ENCODE measurements around the gene KLHDC7B. TPM values are rescaled to one million over a fixed set of nuclear protein-coding genes. Genes with fewer than 3 reads are reported as not detected.

Gene KLHDC7B
- total RNA-seq, 1 donor from 2014 or later, result 0.07 TPM

GRCh38 chr22:50502628-50503474 is 42.8 kb upstream of the KLHDC7B start:
- H3K27me3 Mint-ChIP-seq (ENCODE audit: low read depth), result no peaks in the 10 kb centered on the region

GRCh38 chr22:50503475-50504145 is 42.1 kb upstream of the KLHDC7B start:
- no peak overlapping the region for H3K27ac Mint-ChIP-seq
- peaks cover 8% of the 10 kb centered on the region for H3K4me1 Mint-ChIP-seq

More at GRCh38 chr22:50502628-50503474, 42.8 kb upstream of the KLHDC7B start:
- Mint-ChIP-seq H3K4me3 (no peak overlapping the region), H3K4me1 (peaks cover 6% of the 10 kb centered on the region), H3K36me3 (no peaks in the 10 kb centered on the region), H3K27ac (no peak overlapping the region), H3K9me3 (no peaks in the 10 kb centered on the region)
- TF ChIP-seq, protein P1, sequence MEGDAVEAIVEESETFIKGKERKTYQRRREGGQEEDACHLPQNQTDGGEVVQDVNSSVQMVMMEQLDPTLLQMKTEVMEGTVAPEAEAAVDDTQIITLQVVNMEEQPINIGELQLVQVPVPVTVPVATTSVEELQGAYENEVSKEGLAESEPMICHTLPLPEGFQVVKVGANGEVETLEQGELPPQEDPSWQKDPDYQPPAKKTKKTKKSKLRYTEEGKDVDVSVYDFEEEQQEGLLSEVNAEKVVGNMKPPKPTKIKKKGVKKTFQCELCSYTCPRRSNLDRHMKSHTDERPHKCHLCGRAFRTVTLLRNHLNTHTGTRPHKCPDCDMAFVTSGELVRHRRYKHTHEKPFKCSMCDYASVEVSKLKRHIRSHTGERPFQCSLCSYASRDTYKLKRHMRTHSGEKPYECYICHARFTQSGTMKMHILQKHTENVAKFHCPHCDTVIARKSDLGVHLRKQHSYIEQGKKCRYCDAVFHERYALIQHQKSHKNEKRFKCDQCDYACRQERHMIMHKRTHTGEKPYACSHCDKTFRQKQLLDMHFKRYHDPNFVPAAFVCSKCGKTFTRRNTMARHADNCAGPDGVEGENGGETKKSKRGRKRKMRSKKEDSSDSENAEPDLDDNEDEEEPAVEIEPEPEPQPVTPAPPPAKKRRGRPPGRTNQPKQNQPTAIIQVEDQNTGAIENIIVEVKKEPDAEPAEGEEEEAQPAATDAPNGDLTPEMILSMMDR (IDR thresholded peaks at IDR 0.05; ENCODE audit: unreplicated experiment), result no peak
- DNase-seq (ENCODE audit: low spot score in 2 of 2, unreplicated experiment in 2 of 2), result no peak

DNA sequence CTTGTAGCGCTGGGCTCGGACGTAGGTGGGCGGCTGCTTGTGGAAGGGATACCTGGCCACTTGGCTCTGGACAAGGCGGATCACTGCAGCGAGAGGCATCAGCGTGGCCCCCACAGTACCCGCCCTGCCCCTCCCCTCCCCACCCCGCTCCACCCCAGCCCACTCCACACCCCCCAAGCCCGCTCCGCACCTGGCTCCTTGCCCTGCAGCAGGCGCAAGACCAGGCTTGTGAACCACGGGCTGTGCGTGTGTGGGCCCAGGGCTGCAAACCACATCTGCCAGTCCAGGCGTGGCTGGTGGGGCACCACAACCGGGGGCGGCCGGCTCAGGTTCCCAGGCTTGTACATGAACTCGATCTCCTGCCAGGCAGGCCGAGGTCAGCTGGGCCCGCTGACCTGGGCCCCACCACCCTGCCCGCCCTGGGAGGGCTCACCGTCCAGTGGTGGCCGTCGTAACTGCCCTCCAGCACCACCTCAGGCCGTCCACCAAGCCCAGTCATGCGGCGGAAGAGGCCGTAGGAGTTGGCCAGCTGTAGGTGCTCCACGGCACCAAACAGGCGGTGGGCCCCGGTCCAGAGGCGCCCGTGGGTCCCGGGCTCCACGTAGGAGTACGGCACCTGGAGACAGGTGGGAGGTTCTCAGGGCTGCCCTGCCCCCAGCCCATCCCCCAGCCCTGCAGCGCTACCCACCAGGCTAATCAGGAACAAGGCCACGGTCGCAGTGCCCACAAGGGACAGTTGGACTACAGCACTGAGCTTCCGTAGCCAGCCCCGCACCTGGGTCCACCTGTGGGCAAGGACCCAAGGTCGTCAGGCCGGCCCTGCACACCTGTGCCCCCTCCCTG is 41.1 kb upstream of the KLHDC7B start:
- H3K27ac Mint-ChIP-seq, result no peak overlapping the region
- H3K27me3 Mint-ChIP-seq (ENCODE audit: low read depth), result no peaks in the 10 kb centered on the region
- no peak for DNase-seq (ENCODE audit: low spot score in 2 of 2, unreplicated experiment in 2 of 2)
- peaks cover 16% of the 10 kb centered on the region for H3K4me1 Mint-ChIP-seq
- H3K9me3 Mint-ChIP-seq, result no peaks in the 10 kb centered on the region
- TF ChIP-seq, protein P1 (IDR thresholded peaks at IDR 0.05; ENCODE audit: unreplicated experiment), result no peak
- no peaks in the 10 kb centered on the region for H3K36me3 Mint-ChIP-seq
- no peak overlapping the region for H3K4me3 Mint-ChIP-seq

More at GRCh38 chr22:50503475-50504145, 42.1 kb upstream of the KLHDC7B start:
- no peak overlapping the region for H3K4me3 Mint-ChIP-seq
- no peaks in the 10 kb centered on the region for H3K9me3 Mint-ChIP-seq
- no peaks in the 10 kb centered on the region for H3K27me3 Mint-ChIP-seq (ENCODE audit: low read depth)
- H3K36me3 Mint-ChIP-seq, result no peaks in the 10 kb centered on the region
- DNase-seq (ENCODE audit: low spot score in 2 of 2, unreplicated experiment in 2 of 2), result no peak
- TF ChIP-seq, protein P1 (IDR thresholded peaks at IDR 0.05; ENCODE audit: unreplicated experiment), result no peak

GRCh38 chr22:50505276-50505775 is 40.4 kb upstream of the KLHDC7B start:
- Mint-ChIP-seq H3K27ac (no peak overlapping the region), H3K4me3 (peak overlapping the region; percentile 42), H3K27me3 (ENCODE audit: low read depth) (no peaks in the 10 kb centered on the region), H3K4me1 (peaks cover 17% of the 10 kb centered on the region), H3K9me3 (no peaks in the 10 kb centered on the region), H3K36me3 (no peaks in the 10 kb centered on the region)
- TF ChIP-seq, protein P1 (IDR thresholded peaks at IDR 0.05; ENCODE audit: unreplicated experiment), result no peak
- no peak for DNase-seq (ENCODE audit: low spot score in 2 of 2, unreplicated experiment in 2 of 2)

Data from mesothelial cell of epicardium (in vitro differentiated cells).